D721Med (cell line): ENCODE data around the gene ANKRD16.
"Not testable (repeated sequence)": the region's sequence is repeated elsewhere in the genome, so short reads cannot be mapped to it uniquely, and the experiment has no call there.

ENCODE experiments used
- DNase-seq: peaks from one replicate; pipeline ENCODE4 v3.0.0; 2011; ENCODE audit warnings: low spot score; ENCODE audit not compliant: insufficient read length
- FAIRE-seq: peaks from 2 replicates; lab custom pipeline; 2011; peaks lifted over from hg19 to GRCh38; lab: Jason Lieb, UNC
- CTCF ChIP-seq: IDR thresholded peaks from 2 replicates; pipeline ENCODE4 v1.5.1; 2012; ENCODE audit warnings: mild to moderate bottlenecking, control low read depth; ENCODE audit not compliant: insufficient read depth; ENCODE audit errors: missing control alignments

Gene ANKRD16

GRCh38 chr10:5844345-5845055 is 45.2 kb downstream of the ANKRD16 start:
- FAIRE-seq (no peak), DNase-seq (no peak)
- TF ChIP-seq CTCF = no peak

GRCh38 chr10:5843686-5844344 is 45.9 kb downstream of the ANKRD16 start:
- no peak for DNase-seq
- no peak for TF ChIP-seq CTCF
- FAIRE-seq = no peak

GRCh38 chr10:5841965-5842364 is 47.7 kb downstream of the ANKRD16 start:
- no peak for FAIRE-seq
- TF ChIP-seq CTCF = no peak
- no peak for DNase-seq

- DNase-seq (no peak), FAIRE-seq (no peak)
- TF ChIP-seq CTCF = no peak
Measured at GRCh38 chr10:5840314-5841307, 49.1 kb downstream of the ANKRD16 start.

GRCh38 chr10:5836181-5836580 is 53.5 kb downstream of the ANKRD16 start:
- not testable (repeated sequence) for DNase-seq, FAIRE-seq

GRCh38 chr10:5835446-5836095 is 54.1 kb downstream of the ANKRD16 start:
- no peak for TF ChIP-seq CTCF
- DNase-seq (no peak), FAIRE-seq (no peak)

GRCh38 chr10:5833814-5834213 is 55.9 kb downstream of the ANKRD16 start:
- DNase-seq = no peak
- no peak for FAIRE-seq

More at GRCh38 chr10:5833814-5834213, 55.9 kb downstream of the ANKRD16 start:
- TF ChIP-seq CTCF = no peak
